ENCODE measurements around the gene CPLX1. TPM values are rescaled to one million over a fixed set of nuclear protein-coding genes. Genes with fewer than 3 reads are reported as not detected.
"Not testable (repeated sequence)": the region's sequence is repeated elsewhere in the genome, so short reads cannot be mapped to it uniquely, and the experiment has no call there.

Gene CPLX1
- total RNA-seq, 2 experiments from 2014 or later, result 0.28 to 0.50 TPM

- H3K4me3 Mint-ChIP-seq, result no peak overlapping the region
- CTCF ChIA-PET, result interaction anchor here (0.7 kb wide), 1 partner anchor 34 kb away, joined by 3 read pairs; no protein-coding TSS in a partner anchor
- no peak for DNase-seq
- H3K9me3 Mint-ChIP-seq (ENCODE audit: low read depth), result no peaks in the 10 kb centered on the region
- intact Hi-C loops (cut with DNase I, micrococcal nuclease), result no loop called here
- H3K36me3 Mint-ChIP-seq (ENCODE audit: low read depth), result peaks cover 66% of the 10 kb centered on the region
- POLR2A ChIA-PET, result interaction anchor here (0.7 kb wide), 1 partner anchor 17 kb away, joined by 4 read pairs; no protein-coding TSS in a partner anchor
- peaks cover 61% of the 10 kb centered on the region for H3K4me1 Mint-ChIP-seq
- peak overlapping the region; percentile 43 for H3K27ac Mint-ChIP-seq
- H3K27me3 Mint-ChIP-seq, result no peaks in the 10 kb centered on the region
- ATAC-seq, result no peak
These were observed 49.0 kb downstream of the CPLX1 start for GRCh38 chr4:776743-777441.

- Mint-ChIP-seq H3K36me3 (ENCODE audit: low read depth) (peaks cover 71% of the 10 kb centered on the region), H3K4me1 (peaks cover 60% of the 10 kb centered on the region)
- intact Hi-C loops (cut with DNase I, micrococcal nuclease), result not testable (repeated sequence)
These were observed 50.4 kb downstream of the CPLX1 start for GRCh38 chr4:775485-775884.

GRCh38 chr4:774419-775092 lies 51.4 kb downstream of the CPLX1 start:
- CTCF ChIA-PET, result interaction anchor here (1.1 kb wide), 1 partner anchor 32 kb away, joined by 3 read pairs; no protein-coding TSS in a partner anchor
- intact Hi-C loops (cut with DNase I, micrococcal nuclease); DNase-seq; H3K27me3 Mint-ChIP-seq; ATAC-seq; POLR2A ChIA-PET; H3K4me3 Mint-ChIP-seq; H3K9me3 Mint-ChIP-seq (ENCODE audit: low read depth): not testable (repeated sequence)
- peaks cover 53% of the 10 kb centered on the region for H3K4me1 Mint-ChIP-seq
- H3K27ac Mint-ChIP-seq, result peak overlapping the region; percentile 17
- H3K36me3 Mint-ChIP-seq (ENCODE audit: low read depth), result peaks cover 71% of the 10 kb centered on the region

More at GRCh38 chr4:775485-775884, 50.4 kb downstream of the CPLX1 start:
- not testable (repeated sequence) for H3K27me3 Mint-ChIP-seq; H3K9me3 Mint-ChIP-seq (ENCODE audit: low read depth); H3K27ac Mint-ChIP-seq; H3K4me3 Mint-ChIP-seq; ATAC-seq; DNase-seq
- POLR2A ChIA-PET, result interaction anchor here (0.6 kb wide), 1 partner anchor 95 kb away, joined by 3 read pairs; no protein-coding TSS in a partner anchor
- CTCF ChIA-PET, result interaction anchor here (0.9 kb wide), 1 partner anchor 9 kb away, joined by 5 read pairs; no protein-coding TSS in a partner anchor

- POLR2A ChIA-PET, result no interaction called here
- no peaks in the 10 kb centered on the region for H3K27me3 Mint-ChIP-seq
- intact Hi-C loops (cut with DNase I, micrococcal nuclease), result no loop called here
- no peak overlapping the region for H3K27ac Mint-ChIP-seq
- CTCF ChIA-PET, result interaction anchor here (1.1 kb wide), 1 partner anchor 31 kb away, joined by 3 read pairs; no protein-coding TSS in a partner anchor
- peaks cover 47% of the 10 kb centered on the region for H3K4me1 Mint-ChIP-seq
- H3K4me3 Mint-ChIP-seq, result no peak overlapping the region
- ATAC-seq (no peak), DNase-seq (no peak)
- H3K9me3 Mint-ChIP-seq (ENCODE audit: low read depth), result no peaks in the 10 kb centered on the region
- H3K36me3 Mint-ChIP-seq (ENCODE audit: low read depth), result peaks cover 68% of the 10 kb centered on the region
These were observed 52.7 kb downstream of the CPLX1 start for GRCh38 chr4:773214-773613.

- no peaks in the 10 kb centered on the region for H3K9me3 Mint-ChIP-seq (ENCODE audit: low read depth)
These were observed 53.2 kb downstream of the CPLX1 start for GRCh38 chr4:772776-773175.

GRCh38 chr4:772118-772517 lies 53.8 kb downstream of the CPLX1 start:
- DNase-seq (no peak), ATAC-seq (no peak)
- no peaks in the 10 kb centered on the region for H3K9me3 Mint-ChIP-seq (ENCODE audit: low read depth)
- ChIA-PET CTCF (no interaction called here), POLR2A (no interaction called here)
- peaks cover 36% of the 10 kb centered on the region for H3K4me1 Mint-ChIP-seq
- intact Hi-C loops (cut with DNase I, micrococcal nuclease), result no loop called here
- no peak overlapping the region for H3K27ac Mint-ChIP-seq
- peaks cover 65% of the 10 kb centered on the region for H3K36me3 Mint-ChIP-seq (ENCODE audit: low read depth)
- no peaks in the 10 kb centered on the region for H3K27me3 Mint-ChIP-seq
- H3K4me3 Mint-ChIP-seq, result no peak overlapping the region

More at GRCh38 chr4:772776-773175, 53.2 kb downstream of the CPLX1 start:
- Mint-ChIP-seq H3K27ac (no peak overlapping the region), H3K36me3 (ENCODE audit: low read depth) (peaks cover 66% of the 10 kb centered on the region), H3K4me3 (no peak overlapping the region), H3K4me1 (peaks cover 43% of the 10 kb centered on the region), H3K27me3 (no peaks in the 10 kb centered on the region)
- ChIA-PET POLR2A (no interaction called here), CTCF (no interaction called here)
- DNase-seq (no peak), ATAC-seq (no peak)
- intact Hi-C loops (cut with DNase I, micrococcal nuclease), result no loop called here

GRCh38 chr4:771464-771863 lies 54.5 kb downstream of the CPLX1 start:
- H3K36me3 Mint-ChIP-seq (ENCODE audit: low read depth), result peaks cover 66% of the 10 kb centered on the region
- intact Hi-C loops (cut with DNase I, micrococcal nuclease), result no loop called here
- H3K27ac Mint-ChIP-seq, result peak overlapping the region; percentile 13
- H3K4me3 Mint-ChIP-seq, result no peak overlapping the region
- ChIA-PET POLR2A (no interaction called here), CTCF (no interaction called here)
- peaks cover 31% of the 10 kb centered on the region for H3K4me1 Mint-ChIP-seq
- H3K27me3 Mint-ChIP-seq, result no peaks in the 10 kb centered on the region
- no peaks in the 10 kb centered on the region for H3K9me3 Mint-ChIP-seq (ENCODE audit: low read depth)
- DNase-seq (no peak), ATAC-seq (no peak)

GRCh38 chr4:770022-770421 lies 55.9 kb downstream of the CPLX1 start:
- ATAC-seq (no peak), DNase-seq (no peak)
- no peaks in the 10 kb centered on the region for H3K27me3 Mint-ChIP-seq
- H3K4me1 Mint-ChIP-seq, result peaks cover 25% of the 10 kb centered on the region
- no peak overlapping the region for H3K27ac Mint-ChIP-seq
- POLR2A ChIA-PET, result no interaction called here
- H3K4me3 Mint-ChIP-seq, result no peak overlapping the region
- intact Hi-C loops (cut with DNase I, micrococcal nuclease), result no loop called here
- H3K36me3 Mint-ChIP-seq (ENCODE audit: low read depth), result peaks cover 65% of the 10 kb centered on the region
- H3K9me3 Mint-ChIP-seq (ENCODE audit: low read depth), result no peaks in the 10 kb centered on the region
- CTCF ChIA-PET, result interaction anchor here (1.2 kb wide), 1 partner anchor 27 kb away, joined by 4 read pairs; no protein-coding TSS in a partner anchor

GRCh38 chr4:769511-769910 lies 56.4 kb downstream of the CPLX1 start:
- H3K4me1 Mint-ChIP-seq, result peaks cover 20% of the 10 kb centered on the region
- ATAC-seq (no peak), DNase-seq (no peak)
- H3K36me3 Mint-ChIP-seq (ENCODE audit: low read depth), result peaks cover 65% of the 10 kb centered on the region
- ChIA-PET POLR2A (no interaction called here), CTCF (interaction anchor here (1.2 kb wide), 1 partner anchor 27 kb away, joined by 4 read pairs; no protein-coding TSS in a partner anchor)
- H3K27me3 Mint-ChIP-seq, result no peaks in the 10 kb centered on the region
- no peak overlapping the region for H3K27ac Mint-ChIP-seq
- no peaks in the 10 kb centered on the region for H3K9me3 Mint-ChIP-seq (ENCODE audit: low read depth)
- no peak overlapping the region for H3K4me3 Mint-ChIP-seq
- intact Hi-C loops (cut with DNase I, micrococcal nuclease), result no loop called here

GRCh38 chr4:768995-769394 lies 56.9 kb downstream of the CPLX1 start:
- Mint-ChIP-seq H3K27me3 (no peaks in the 10 kb centered on the region), H3K4me3 (no peak overlapping the region), H3K4me1 (peaks cover 14% of the 10 kb centered on the region), H3K36me3 (ENCODE audit: low read depth) (peaks cover 61% of the 10 kb centered on the region), H3K9me3 (ENCODE audit: low read depth) (no peaks in the 10 kb centered on the region), H3K27ac (no peak overlapping the region)
- ChIA-PET CTCF (interaction anchor here (0.6 to 1.6 kb wide), 3 partner anchors 25 to 166 kb away, joined by 3 to 4 read pairs (median 4); no protein-coding TSS in a partner anchor), POLR2A (no interaction called here)
- intact Hi-C loops (cut with DNase I, micrococcal nuclease), result no loop called here
- no peak for ATAC-seq
- no peak for DNase-seq

- Mint-ChIP-seq H3K27ac (no peak overlapping the region), H3K4me3 (no peak overlapping the region), H3K9me3 (ENCODE audit: low read depth) (no peaks in the 10 kb centered on the region), H3K36me3 (ENCODE audit: low read depth) (peaks cover 64% of the 10 kb centered on the region), H3K27me3 (no peaks in the 10 kb centered on the region), H3K4me1 (peaks cover 12% of the 10 kb centered on the region)
- no peak for ATAC-seq
- DNase-seq, result no peak
- intact Hi-C loops (cut with DNase I, micrococcal nuclease), result no loop called here
- ChIA-PET CTCF (interaction anchor here (0.6 to 1.6 kb wide), 4 partner anchors 26 to 431 kb away, joined by 3 read pairs; no protein-coding TSS in a partner anchor), POLR2A (no interaction called here)
These were observed 57.9 kb downstream of the CPLX1 start for GRCh38 chr4:768076-768475.
